Inflammatory macrophage treated with lipopolysaccharide for 1 hour (primary cell): Measurements from ENCODE around the gene PIEZO1.
"Not testable (repeated sequence)": the region's sequence is repeated elsewhere in the genome, so short reads cannot be mapped to it uniquely, and the experiment has no call there.

Experiments
- DNase-seq, 2 donors: peaks; one replicate each; pipeline ENCODE4 v3.0.0-alpha.2; 2020 to 2022

Gene PIEZO1

DNA sequence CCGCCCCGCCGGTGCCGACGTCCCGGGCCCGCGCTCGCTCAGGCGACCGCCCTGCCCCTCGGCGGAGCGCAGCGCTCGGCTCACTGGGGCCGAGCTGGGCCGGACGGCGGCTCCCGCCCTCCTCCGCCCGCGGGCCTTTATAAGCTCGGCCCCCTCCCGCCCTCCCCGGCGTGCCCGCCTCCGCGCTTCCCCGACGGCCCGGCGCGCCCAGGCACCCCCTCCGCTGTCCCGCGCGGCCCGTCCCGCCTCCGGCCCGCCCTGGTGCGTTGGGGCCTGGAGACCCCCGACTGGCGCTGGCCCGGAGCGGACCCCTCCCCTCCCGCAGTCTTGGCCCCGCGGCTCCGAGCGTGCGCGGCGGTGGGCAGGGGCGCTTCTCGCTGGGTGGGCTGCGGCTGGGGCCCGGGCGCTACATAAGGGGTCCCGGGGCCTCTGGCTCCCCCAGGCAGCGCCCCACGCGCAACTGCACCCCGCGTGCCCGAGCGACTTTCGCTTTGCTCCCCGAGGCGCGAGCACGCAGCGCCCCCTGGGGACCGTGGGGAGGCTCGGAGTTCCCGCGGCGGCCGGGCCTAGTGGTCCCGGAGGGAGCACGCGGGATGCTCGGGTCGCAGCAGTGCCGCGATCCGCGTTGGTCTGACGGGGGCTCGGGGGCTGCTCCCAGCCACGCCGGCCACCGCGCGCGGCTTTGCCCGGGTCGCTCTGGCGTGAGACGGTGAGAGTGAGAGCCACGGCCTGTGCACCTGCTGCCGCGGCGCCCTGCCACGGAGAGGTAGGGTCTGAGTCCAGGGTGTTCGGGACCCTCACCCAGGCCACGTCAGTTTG lies at the start of gene PIEZO1:
Gene PIEZO1, minus strand, starts transcription at position 115 of the 819 bp plus-strand sequence. CDS start 256 bp downstream, outside the sequence.
- peak; percentile 58 to 81 for DNase-seq

- no peak for DNase-seq
Observed at GRCh38 chr16:88834670-88835069, 49.6 kb upstream of the PIEZO1 start.

DNA sequence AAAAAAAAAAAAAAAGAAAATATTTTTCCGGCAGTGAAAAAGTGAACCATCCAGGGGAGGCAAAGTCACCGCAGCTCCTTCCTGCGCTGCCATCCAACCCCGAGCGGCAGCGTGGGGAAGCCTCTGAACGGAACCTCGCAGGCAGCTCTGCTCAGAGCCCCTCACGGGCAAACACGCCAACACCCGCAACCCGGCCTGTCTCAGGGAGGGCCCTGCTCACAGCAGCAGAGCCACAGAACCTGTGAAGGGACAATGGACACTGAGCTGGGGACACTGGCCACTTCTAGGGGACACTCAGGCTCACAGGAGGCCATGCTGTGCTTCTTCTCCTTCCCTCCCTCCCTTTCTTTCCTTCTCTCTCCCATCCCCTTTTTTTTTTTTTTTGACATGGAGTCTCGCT lies 48.1 kb upstream of the PIEZO1 start:
- DNase-seq = no peak

- no peak for DNase-seq
Observed at GRCh38 chr16:88831838-88832237, 46.8 kb upstream of the PIEZO1 start.

GRCh38 chr16:88830783-88831182 lies 45.8 kb upstream of the PIEZO1 start:
- no peak for DNase-seq

DNA sequence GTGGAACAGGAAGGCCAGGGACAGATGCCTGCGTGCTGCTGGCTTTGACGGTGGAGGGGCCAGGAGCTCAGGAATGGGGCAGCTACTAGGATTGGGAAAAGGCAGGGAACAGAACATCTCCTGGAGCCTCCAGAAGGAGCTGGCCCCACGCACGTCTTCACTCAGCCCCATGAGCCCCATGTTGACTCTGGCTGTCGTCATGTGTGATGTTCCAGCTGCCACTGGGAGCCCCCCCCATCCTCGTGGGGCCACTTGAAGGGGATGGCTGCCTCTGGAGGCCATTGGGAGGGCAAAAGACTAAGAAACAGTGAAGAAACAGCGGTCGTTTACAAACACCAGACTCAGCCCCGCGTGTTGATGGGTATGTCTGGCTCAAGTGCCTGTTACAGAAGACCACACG lies 45.2 kb upstream of the PIEZO1 start:
- no peak for DNase-seq

DNA sequence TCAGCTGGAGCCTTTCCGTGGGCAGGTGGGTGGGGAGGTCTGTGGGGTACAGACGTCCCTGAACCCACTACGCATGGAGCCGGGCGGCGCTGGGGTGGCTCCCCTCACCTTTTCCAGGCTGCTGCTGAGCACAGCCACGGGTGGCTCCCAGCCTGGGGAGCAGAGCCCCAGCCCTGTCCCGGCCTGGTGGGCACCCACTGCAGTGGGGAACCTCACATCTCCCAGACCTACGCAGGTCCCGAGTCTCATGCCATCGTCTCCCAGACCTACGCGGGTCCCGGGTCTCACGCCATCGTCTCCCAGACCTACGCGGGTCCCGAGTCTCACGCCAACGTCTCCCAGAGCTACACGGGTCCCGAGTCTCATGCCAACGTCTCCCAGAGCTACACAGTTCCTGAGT lies 43.7 kb upstream of the PIEZO1 start:
- DNase-seq = no peak

GRCh38 chr16:88827727-88828126 lies 42.7 kb upstream of the PIEZO1 start:
- DNase-seq = no peak

- DNase-seq = no peak
Observed at GRCh38 chr16:88826070-88826840, 41.2 kb upstream of the PIEZO1 start.

DNA sequence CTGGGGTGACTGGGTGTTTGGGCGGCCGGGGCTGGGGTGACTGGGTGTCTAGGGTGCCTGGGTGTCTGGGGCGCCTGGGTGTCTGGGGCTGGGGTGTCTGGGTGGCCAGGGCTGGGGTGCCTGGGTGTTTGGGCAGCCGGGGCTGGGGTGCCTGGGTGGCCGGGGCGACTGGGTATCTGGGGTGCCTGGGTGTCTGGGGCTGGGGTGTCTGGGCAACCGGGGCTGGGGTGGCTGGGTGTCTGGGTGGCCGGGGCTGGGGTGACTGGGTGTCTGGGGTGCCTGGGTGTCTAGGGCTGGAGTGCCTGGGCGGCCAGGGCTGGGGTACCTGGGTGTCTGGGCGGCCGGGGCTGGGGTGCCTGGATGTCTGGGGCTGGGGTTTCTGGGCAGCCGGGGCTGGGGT lies 40.1 kb upstream of the PIEZO1 start:
- no peak for DNase-seq

DNA sequence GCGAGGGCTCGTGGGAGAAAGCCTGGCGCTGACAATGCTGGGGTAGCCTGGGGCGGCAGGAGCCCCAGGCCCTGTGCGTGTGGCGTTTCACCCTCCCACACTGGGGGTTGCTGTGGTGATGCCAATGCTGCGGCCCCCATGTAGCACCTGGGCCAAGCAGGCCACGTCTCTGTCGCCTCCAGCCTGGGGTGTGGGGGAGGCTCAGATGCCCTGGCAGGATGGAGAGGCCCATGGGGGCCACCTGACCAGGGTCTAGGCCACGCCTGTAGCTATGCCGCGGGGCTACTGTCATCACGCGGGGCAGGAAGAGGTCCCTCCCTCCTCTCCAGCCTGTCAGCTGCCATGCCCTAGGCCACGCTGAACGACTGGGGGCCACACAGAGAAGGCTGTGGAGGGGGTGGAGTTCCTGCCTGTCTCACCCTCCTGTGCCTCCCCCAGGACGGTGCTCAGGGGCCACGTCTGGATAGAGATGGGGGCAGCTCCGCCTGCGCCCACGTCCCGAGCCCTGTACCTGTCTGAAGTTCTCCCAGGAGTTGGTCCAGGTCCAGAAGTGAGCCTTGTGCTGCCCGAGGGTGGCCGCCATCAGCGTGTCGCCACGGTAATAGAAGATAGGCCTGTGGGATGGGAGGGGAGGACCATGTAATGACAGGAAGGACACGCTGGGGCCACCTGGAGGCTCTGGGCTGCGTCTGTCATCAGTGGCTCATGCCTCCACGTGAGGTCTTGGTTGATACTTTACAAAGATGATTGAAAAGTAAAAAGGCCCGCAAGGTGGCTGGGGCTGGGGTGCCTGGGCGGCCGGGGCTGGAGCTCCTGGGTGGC lies 39.4 kb upstream of the PIEZO1 start:
- DNase-seq = no peak

GRCh38 chr16:88823646-88824045 lies 38.6 kb upstream of the PIEZO1 start:
- not testable (repeated sequence) for DNase-seq

DNA sequence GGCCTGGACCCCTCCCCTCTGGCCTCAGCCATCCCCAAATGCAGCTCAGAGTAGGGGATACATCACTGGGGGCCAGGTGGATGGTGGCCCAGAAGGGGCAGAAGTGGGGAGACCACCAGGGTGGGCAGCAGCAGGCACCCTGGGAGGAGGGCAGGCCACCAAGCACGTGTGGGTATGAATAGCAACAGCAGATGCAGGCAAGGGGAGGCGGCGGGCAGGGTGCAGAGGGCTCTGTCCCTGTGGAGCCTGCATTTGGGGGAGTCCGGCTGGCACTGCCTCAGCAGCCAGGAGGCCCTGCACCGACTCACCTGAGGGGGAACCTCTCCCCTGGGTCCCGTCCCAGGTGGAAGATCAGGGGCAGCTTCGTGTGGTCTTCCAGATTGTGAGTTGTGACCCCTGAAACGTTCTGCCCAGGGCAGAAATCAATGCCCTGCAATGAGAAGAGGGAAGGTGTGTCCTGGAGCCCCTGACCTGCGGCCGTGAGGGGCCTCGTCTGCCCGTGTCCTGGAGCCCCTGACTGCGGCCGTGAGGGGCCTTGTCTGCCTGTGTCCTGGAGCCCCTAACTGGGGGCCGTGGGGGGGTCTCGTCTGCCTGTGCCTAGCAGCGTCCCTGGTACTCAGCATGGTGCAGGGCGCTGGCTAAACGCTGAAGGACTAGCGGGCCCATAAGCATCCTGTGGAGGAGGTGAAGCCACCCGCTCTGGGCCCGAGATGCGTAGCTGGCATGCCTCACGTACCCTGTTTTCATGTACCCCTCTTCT lies 37.4 kb upstream of the PIEZO1 start:
- DNase-seq = no peak

GRCh38 chr16:88821168-88821850 lies 36.3 kb upstream of the PIEZO1 start:
- DNase-seq = no peak

DNA sequence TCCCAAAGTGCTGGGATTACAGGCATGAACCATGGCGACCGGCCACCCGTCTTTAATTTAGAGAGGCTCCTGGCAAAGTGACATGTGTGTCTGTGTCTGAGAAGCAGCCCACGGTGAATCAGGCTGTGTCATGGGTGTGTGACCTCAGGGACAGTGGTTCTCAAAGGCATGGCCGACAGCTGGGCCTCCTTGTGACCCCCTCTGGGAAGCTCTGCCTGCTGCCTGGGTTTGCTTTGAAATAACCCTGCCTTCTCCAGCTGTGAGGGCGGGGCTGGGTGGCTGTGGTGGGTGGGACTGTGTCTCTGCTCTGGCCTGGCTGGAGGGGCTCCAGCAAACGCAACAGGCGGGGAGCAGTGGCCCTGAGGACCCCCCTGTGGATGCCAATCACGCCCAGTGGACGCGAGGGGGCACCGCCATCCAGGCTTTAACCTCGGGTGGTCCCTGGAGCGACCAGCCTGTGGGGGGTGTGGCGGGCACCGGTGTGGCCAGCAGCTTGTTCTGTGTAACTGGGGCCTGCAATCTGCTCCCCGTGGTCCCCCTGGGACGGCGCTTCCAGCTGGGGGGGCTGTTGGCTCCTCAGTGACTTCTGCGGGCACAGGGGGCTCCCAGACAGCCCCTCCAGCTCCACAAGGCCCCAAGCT lies 35.5 kb upstream of the PIEZO1 start:
- DNase-seq = no peak

- DNase-seq = no peak
Observed at GRCh38 chr16:88819126-88819525, 34.1 kb upstream of the PIEZO1 start.

DNA sequence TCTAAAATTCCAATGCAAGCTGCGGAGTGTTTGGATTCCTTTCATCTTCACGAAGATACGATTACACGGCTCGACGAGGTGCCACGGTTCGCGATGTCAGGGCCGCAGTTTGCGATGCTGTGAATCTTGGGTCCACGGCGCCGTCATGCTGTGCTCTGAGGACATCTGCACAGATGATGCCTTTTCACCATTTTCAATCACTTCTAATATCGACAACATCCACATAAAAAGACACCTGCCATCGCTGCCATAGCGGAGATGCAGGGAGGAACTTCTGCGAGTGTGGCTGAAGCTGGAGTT lies 33.5 kb upstream of the PIEZO1 start:
- DNase-seq = no peak

DNA sequence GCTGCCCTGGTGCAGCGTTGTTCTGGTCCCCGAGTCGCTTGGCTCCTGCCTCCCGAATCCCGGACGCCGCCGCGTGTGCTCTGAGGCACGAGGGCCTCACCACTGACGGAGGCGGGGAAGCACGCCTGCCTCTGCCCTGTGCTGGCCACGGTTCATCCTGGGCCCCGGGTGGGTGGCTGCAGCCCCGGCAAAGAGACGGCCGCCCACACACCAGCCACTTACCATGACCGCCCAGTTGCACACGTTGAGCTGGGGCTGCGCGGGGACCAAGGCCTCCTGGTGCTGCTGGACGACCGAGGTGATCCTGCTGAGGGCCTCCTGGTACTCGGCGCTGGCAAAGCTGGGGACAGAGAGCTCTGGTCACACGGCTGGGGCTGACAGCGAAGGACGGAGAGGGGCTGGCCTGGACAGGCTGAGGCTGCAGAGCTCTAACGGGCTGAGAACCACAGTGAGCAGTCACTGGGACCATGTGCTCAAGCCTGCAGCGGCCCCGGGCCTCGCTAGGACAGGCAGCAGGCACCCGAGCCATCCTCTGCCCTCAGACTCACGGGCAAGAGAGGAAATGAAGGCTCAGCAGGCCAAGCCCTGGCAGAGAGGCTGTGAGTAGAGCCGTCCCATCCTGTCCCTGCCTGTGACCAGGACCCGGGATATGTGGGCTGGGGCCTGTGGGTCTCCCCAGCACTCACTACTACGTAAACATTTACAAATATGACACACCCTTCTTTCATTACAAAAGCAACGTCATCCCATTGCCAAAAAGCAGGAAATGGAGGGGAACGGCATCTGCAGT lies 33.0 kb upstream of the PIEZO1 start:
- DNase-seq = no peak

DNA sequence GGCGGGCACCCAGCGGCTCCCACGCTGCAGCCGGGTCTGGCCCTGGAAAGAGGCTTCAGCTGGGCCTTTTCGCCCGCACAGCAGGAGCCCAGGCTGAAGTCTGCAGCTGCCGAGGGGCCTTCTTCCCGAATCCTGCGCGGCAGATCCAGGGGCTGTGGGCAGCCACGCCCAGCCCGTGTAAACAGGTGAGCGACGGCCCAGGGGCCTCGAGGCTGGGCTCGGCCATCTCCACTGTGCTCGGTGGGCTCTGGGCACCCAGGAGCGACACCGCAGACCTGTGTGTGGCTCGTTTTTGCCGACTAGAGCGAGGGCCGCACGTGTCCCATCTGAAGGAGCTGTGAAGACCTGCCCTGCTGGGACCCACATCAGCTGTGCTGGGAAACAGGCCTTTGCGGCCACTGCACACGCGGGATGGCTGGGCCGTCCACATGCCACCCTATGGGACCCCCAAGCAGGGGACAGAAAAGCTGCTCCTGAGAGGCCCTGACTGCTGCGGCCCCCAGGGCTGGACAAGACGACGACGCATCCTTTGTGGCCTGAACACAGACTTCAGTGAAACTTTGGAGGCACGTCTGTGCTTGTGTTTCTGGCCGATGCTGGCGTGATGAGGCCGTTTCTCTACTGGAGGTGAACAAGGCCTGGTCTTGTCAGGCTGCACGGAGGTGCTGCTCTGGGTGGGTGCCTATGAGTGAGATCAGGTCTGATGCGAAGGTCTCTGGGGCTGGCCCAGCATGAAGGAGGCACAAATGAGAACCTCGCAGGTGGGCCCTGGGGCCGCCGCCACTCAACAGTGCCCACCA lies 31.9 kb upstream of the PIEZO1 start:
- no peak for DNase-seq
